K562 (cell line): ENCODE data around the gene CERS6. TPM values are rescaled to one million over a fixed set of nuclear protein-coding genes. Genes with fewer than 3 reads are reported as not detected.

Source experiments
- BCLAF1 ChIP-seq, 2 experiments: fragments of 450-650 bp in 1 of 2; IDR thresholded peaks; 2 replicates each; pipeline ENCODE4 v1.6.1; 2011 to 2017; ENCODE audit warnings: low read depth in 2 of 2, antibody characterized with exemption in 1 of 2, borderline replicate concordance in 1 of 2, low read length in 1 of 2, mild to moderate bottlenecking in 1 of 2, mixed read lengths in 1 of 2; ENCODE audit not compliant: control insufficient read depth in 1 of 2
- BRD9 ChIP-seq: fragments of 450-650 bp; IDR thresholded peaks from 2 replicates; pipeline ENCODE4 v1.6.1; 2018; ENCODE audit warnings: low read depth; ENCODE audit not compliant: partially characterized antibody
- DPF2 ChIP-seq: fragments of 450-650 bp; IDR thresholded peaks from 2 replicates; pipeline ENCODE4 v1.6.1; 2016
- ETS1 ChIP-seq: conservative IDR thresholded peaks from 2 replicates; pipeline ENCODE4 v1.6.1; 2011; ENCODE audit warnings: low read depth, mild to moderate bottlenecking, low read length; ENCODE audit not compliant: control insufficient read depth
- ETV1 ChIP-seq: fragments of 450-650 bp; conservative IDR thresholded peaks from 2 replicates; pipeline ENCODE4 v1.6.1; 2016; ENCODE audit warnings: missing genetic modification characterization, control low read depth, low read depth, missing compliant biosample characterization
- GTF2A2 ChIP-seq: IDR thresholded peaks from 2 replicates; pipeline ENCODE4 v1.6.1; 2016; ENCODE audit warnings: mild to moderate bottlenecking, missing genetic modification characterization, missing compliant biosample characterization
- HDAC1 ChIP-seq, 2 experiments: fragments of 450-650 bp; IDR thresholded peaks; 2 replicates each; pipeline ENCODE4 v1.6.1; 2016 to 2017; ENCODE audit warnings: inconsistent platforms in 1 of 2, mild to moderate bottlenecking in 1 of 2, moderate library complexity in 1 of 2
- KLF16 ChIP-seq: IDR thresholded peaks from 2 replicates; pipeline ENCODE4 v1.6.1; 2016; ENCODE audit warnings: antibody characterized with exemption
- L3MBTL2 ChIP-seq: fragments of 450-650 bp; IDR thresholded peaks from 2 replicates; pipeline ENCODE4 v1.6.1; 2016; ENCODE audit warnings: mild to moderate bottlenecking, moderate library complexity
- NCOA2 ChIP-seq, 2 experiments: fragments of 450-650 bp; IDR thresholded peaks; 2 replicates each; pipeline ENCODE4 v1.6.1; 2018; ENCODE audit warnings: mild to moderate bottlenecking in 2 of 2, moderate library complexity in 1 of 2; ENCODE audit not compliant: partially characterized antibody in 2 of 2
- RAD51 ChIP-seq: fragments of 450-650 bp; IDR thresholded peaks from 2 replicates; pipeline ENCODE4 v1.7.1; 2016; ENCODE audit warnings: low read depth, mild to moderate bottlenecking, borderline replicate concordance
- SMARCB1 ChIP-seq: IDR thresholded peaks from 2 replicates; pipeline ENCODE4 v1.6.1; 2011; ENCODE audit warnings: improper control_type of control experiment, low read depth; ENCODE audit not compliant: insufficient read length
- ZNF24 ChIP-seq: fragments of 450-650 bp; IDR thresholded peaks from 2 replicates; pipeline ENCODE4 v1.6.1; 2016
- ZNF311 ChIP-seq: fragments of 250-450 bp; sonication (Bioruptor Pico); IDR thresholded peaks from 2 replicates; pipeline ENCODE4 v1.4.0; 2020; ENCODE audit warnings: mild to moderate bottlenecking, moderate library complexity
- polyA plus RNA-seq, 8 experiments: library from polyadenylated mRNA; depleted of rRNA in 4 of 8; stranded (reverse) in 5 of 8; unstranded in 3 of 8; fragments of >200 nt; fragmentation: Nextera tagmentation in 2 of 8; fragmentation: Illumina TruSeq in 1 of 8; extraction: Ambion mirVana in 2 of 8; extraction: Trizol in 1 of 8; gene quantifications; 2 replicates each; pipeline versions ENCODE4 v1.2.1 to v1.2.3, GENCODE V29; 2011 to 2014; ENCODE audit warnings: inconsistent platforms in 1 of 8, missing spikeins in 1 of 8
- total RNA-seq, 7 experiments: library from RNA; depleted of rRNA in 6 of 7; stranded (reverse); fragments of >200 nt in 6 of 7; fragmentation: Illumina TruSeq in 2 of 7; extraction: Trizol in 2 of 7; gene quantifications; 2 replicates each; pipeline versions ENCODE4 v1.2.1 to v1.2.3, GENCODE V29; 2011 to 2021; ENCODE audit warnings: low replicate concordance in 1 of 7
- TF ChIP-seq, protein P1 (sequence below): fragments of 450-650 bp; formaldehyde crosslinking; IDR thresholded peaks from 2 replicates; pipeline ENCODE4 v1.4.0; 2020; ENCODE audit warnings: mild to moderate bottlenecking
- TF ChIP-seq, protein P2 (sequence below), 2 experiments: IDR thresholded peaks; 2 replicates each; pipeline ENCODE4 v1.6.1; 2012; ENCODE audit warnings: improper control_type of control experiment in 2 of 2, low read depth in 2 of 2, low read length in 2 of 2, borderline replicate concordance in 1 of 2

CERS6 gene
- total and polyA plus RNA-seq, 9 of the 15 experiments (the other 6 are each of a cell fraction or from before 2014, with no cell fraction given) = 1.6 to 13.6 (median 11.4) TPM

- TF ChIP-seq ETV1 (peak; percentile 95), BCLAF1 (IDR thresholded peaks at IDR 0.05; ENCODE audit: borderline replicate concordance in 1 of 2, control insufficient read depth in 1 of 2, low read depth in 2 of 2, low read length in 1 of 2) (peak in 1 of 2 experiments; percentile 82; a peak in 2 of 4 replicates), ETS1 (0 out of 2 replicates have a peak, but pooled peaks have one; percentile 8), ZNF311 (CRISPR knock-in tag) (peak; percentile 32; the same call in 1 of the 2 replicates), BRD9 (peak; percentile 89), KLF16 (no peak), GTF2A2 (tag) (no peak), L3MBTL2 (peak; percentile 92), ZNF24 (0 out of 2 replicates have a peak, but pooled peaks have one; percentile 17), NCOA2 (IDR thresholded peaks at IDR 0.05; ENCODE audit: partially characterized antibody in 2 of 2) (no peak), RAD51 (peak; percentile 9; the same call in 1 of the 2 replicates), SMARCB1 (no peak), HDAC1 (IDR thresholded peaks at IDR 0.05) (peak in 1 of 2 experiments; percentile 77; a peak in 1 of 4 replicates), DPF2 (peak; percentile 88)
- TF ChIP-seq, protein P1, sequence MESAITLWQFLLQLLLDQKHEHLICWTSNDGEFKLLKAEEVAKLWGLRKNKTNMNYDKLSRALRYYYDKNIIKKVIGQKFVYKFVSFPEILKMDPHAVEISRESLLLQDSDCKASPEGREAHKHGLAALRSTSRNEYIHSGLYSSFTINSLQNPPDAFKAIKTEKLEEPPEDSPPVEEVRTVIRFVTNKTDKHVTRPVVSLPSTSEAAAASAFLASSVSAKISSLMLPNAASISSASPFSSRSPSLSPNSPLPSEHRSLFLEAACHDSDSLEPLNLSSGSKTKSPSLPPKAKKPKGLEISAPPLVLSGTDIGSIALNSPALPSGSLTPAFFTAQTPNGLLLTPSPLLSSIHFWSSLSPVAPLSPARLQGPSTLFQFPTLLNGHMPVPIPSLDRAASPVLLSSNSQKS = no peak
- TF ChIP-seq, protein P2, sequence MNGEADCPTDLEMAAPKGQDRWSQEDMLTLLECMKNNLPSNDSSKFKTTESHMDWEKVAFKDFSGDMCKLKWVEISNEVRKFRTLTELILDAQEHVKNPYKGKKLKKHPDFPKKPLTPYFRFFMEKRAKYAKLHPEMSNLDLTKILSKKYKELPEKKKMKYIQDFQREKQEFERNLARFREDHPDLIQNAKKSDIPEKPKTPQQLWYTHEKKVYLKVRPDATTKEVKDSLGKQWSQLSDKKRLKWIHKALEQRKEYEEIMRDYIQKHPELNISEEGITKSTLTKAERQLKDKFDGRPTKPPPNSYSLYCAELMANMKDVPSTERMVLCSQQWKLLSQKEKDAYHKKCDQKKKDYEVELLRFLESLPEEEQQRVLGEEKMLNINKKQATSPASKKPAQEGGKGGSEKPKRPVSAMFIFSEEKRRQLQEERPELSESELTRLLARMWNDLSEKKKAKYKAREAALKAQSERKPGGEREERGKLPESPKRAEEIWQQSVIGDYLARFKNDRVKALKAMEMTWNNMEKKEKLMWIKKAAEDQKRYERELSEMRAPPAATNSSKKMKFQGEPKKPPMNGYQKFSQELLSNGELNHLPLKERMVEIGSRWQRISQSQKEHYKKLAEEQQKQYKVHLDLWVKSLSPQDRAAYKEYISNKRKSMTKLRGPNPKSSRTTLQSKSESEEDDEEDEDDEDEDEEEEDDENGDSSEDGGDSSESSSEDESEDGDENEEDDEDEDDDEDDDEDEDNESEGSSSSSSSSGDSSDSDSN (IDR thresholded peaks at IDR 0.05; ENCODE audit: borderline replicate concordance in 1 of 2, low read depth in 2 of 2, low read length in 2 of 2) = peak in 1 of 2 experiments; percentile 65; a peak in 1 of 4 replicates
Measured at GRCh38 chr2:168798076-168798887, 342.2 kb downstream of the CERS6 start (continued).
